Measurements from ENCODE around the gene ENDOU. TPM values are rescaled to one million over a fixed set of nuclear protein-coding genes. Genes with fewer than 3 reads are reported as not detected.

The ENDOU gene
- total RNA-seq, 4 donors from 2014 or later: 2.1 to 2.7 (median 2.2) TPM

- DNase-seq (ENCODE audit: low spot score): no peak
- TF ChIP-seq, protein P1, sequence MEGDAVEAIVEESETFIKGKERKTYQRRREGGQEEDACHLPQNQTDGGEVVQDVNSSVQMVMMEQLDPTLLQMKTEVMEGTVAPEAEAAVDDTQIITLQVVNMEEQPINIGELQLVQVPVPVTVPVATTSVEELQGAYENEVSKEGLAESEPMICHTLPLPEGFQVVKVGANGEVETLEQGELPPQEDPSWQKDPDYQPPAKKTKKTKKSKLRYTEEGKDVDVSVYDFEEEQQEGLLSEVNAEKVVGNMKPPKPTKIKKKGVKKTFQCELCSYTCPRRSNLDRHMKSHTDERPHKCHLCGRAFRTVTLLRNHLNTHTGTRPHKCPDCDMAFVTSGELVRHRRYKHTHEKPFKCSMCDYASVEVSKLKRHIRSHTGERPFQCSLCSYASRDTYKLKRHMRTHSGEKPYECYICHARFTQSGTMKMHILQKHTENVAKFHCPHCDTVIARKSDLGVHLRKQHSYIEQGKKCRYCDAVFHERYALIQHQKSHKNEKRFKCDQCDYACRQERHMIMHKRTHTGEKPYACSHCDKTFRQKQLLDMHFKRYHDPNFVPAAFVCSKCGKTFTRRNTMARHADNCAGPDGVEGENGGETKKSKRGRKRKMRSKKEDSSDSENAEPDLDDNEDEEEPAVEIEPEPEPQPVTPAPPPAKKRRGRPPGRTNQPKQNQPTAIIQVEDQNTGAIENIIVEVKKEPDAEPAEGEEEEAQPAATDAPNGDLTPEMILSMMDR (IDR thresholded peaks at IDR 0.05): no peak
- no peak for ATAC-seq (ENCODE audit: low FRiP score)
These were observed 26.3 kb upstream of the ENDOU start for GRCh38 chr12:47751561-47751960.

GRCh38 chr12:47750916-47751470 is 25.7 kb upstream of the ENDOU start:
- TF ChIP-seq, protein P1 (IDR thresholded peaks at IDR 0.05): no peak
- DNase-seq (ENCODE audit: low spot score) (no peak), ATAC-seq (ENCODE audit: low FRiP score) (no peak)

GRCh38 chr12:47750229-47750798 is 25.0 kb upstream of the ENDOU start:
- TF ChIP-seq, protein P1 (IDR thresholded peaks at IDR 0.05): no peak
- no peak for DNase-seq (ENCODE audit: low spot score)
- ATAC-seq (ENCODE audit: low FRiP score): no peak

- TF ChIP-seq, protein P1 (IDR thresholded peaks at IDR 0.05): no peak
- ATAC-seq (ENCODE audit: low FRiP score) (no peak), DNase-seq (ENCODE audit: low spot score) (no peak)
These were observed 23.6 kb upstream of the ENDOU start for GRCh38 chr12:47748899-47749298.

- DNase-seq (ENCODE audit: low spot score) (no peak), ATAC-seq (ENCODE audit: low FRiP score) (no peak)
- TF ChIP-seq, protein P1 (IDR thresholded peaks at IDR 0.05): no peak
These were observed 23.2 kb upstream of the ENDOU start for GRCh38 chr12:47748507-47748828.

- DNase-seq (ENCODE audit: low spot score): no peak
- no peak for ATAC-seq (ENCODE audit: low FRiP score)
- TF ChIP-seq, protein P1 (IDR thresholded peaks at IDR 0.05): no peak
These were observed 22.6 kb upstream of the ENDOU start for GRCh38 chr12:47747596-47748506.
